ENCODE data around the gene MRPL24. TPM values are rescaled to one million over a fixed set of nuclear protein-coding genes. Genes with fewer than 3 reads are reported as not detected.
A peak's percentile ranks its signal among the peaks of the same experiment; 100 is the strongest.

MRPL24 gene
- total and polyA plus RNA-seq, 2 of the 13 experiments (the other 11 are each of a cell fraction or from before 2014, with no cell fraction given), result 38.1 to 42.9 TPM

GRCh38 chr1:156767101-156767878 is 26.4 kb upstream of the MRPL24 start, which contains the start of gene PRCC (continued):
- TF ChIP-seq, protein P1, sequence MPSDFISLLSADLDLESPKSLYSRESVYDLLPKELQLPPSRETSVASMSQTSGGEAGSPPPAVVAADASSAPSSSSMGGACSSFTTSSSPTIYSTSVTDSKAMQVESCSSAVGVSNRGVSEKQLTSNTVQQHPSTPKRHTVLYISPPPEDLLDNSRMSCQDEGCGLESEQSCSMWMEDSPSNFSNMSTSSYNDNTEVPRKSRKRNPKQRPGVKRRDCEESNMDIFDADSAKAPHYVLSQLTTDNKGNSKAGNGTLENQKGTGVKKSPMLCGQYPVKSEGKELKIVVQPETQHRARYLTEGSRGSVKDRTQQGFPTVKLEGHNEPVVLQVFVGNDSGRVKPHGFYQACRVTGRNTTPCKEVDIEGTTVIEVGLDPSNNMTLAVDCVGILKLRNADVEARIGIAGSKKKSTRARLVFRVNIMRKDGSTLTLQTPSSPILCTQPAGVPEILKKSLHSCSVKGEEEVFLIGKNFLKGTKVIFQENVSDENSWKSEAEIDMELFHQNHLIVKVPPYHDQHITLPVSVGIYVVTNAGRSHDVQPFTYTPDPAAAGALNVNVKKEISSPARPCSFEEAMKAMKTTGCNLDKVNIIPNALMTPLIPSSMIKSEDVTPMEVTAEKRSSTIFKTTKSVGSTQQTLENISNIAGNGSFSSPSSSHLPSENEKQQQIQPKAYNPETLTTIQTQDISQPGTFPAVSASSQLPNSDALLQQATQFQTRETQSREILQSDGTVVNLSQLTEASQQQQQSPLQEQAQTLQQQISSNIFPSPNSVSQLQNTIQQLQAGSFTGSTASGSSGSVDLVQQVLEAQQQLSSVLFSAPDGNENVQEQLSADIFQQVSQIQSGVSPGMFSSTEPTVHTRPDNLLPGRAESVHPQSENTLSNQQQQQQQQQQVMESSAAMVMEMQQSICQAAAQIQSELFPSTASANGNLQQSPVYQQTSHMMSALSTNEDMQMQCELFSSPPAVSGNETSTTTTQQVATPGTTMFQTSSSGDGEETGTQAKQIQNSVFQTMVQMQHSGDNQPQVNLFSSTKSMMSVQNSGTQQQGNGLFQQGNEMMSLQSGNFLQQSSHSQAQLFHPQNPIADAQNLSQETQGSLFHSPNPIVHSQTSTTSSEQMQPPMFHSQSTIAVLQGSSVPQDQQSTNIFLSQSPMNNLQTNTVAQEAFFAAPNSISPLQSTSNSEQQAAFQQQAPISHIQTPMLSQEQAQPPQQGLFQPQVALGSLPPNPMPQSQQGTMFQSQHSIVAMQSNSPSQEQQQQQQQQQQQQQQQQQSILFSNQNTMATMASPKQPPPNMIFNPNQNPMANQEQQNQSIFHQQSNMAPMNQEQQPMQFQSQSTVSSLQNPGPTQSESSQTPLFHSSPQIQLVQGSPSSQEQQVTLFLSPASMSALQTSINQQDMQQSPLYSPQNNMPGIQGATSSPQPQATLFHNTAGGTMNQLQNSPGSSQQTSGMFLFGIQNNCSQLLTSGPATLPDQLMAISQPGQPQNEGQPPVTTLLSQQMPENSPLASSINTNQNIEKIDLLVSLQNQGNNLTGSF (CRISPR knock-in tag; IDR thresholded peaks at IDR 0.05), result no peak; the same call in 1 of the 2 replicates
- TF ChIP-seq IRF1 (CRISPR knock-in tag; IDR thresholded peaks at IDR 0.05; ENCODE audit: low read depth) (no peak), ZNF576 (CRISPR knock-in tag; IDR thresholded peaks at IDR 0.05) (no peak), ARHGAP35 (CRISPR knock-in tag; IDR thresholded peaks at IDR 0.05; ENCODE audit: borderline replicate concordance) (no peak), ZNF205 (CRISPR knock-in tag; IDR thresholded peaks at IDR 0.05) (0 out of 2 replicates have a peak, but pooled peaks have one; percentile 19), ZNF512B (CRISPR knock-in tag; IDR thresholded peaks at IDR 0.05; ENCODE audit: borderline replicate concordance) (no peak), ZSCAN25 (CRISPR knock-in tag; IDR thresholded peaks at IDR 0.05) (0 out of 2 replicates have a peak, but pooled peaks have one; percentile 47), SMYD3 (CRISPR knock-in tag; IDR thresholded peaks at IDR 0.05) (no peak; the same call in 1 of the 2 replicates), MTA3 (CRISPR knock-in tag; IDR thresholded peaks at IDR 0.05) (no peak), SCMH1 (CRISPR knock-in tag; IDR thresholded peaks at IDR 0.05; ENCODE audit: borderline replicate concordance) (no peak), MXD4 (CRISPR knock-in tag; IDR thresholded peaks at IDR 0.05) (no peak; the same call in 1 of the 2 replicates), NBN (conservative IDR thresholded peaks at IDR 0.05) (no peak), ZNF782 (CRISPR knock-in tag; IDR thresholded peaks at IDR 0.05; ENCODE audit: borderline replicate concordance) (no peak; the same call in 1 of the 2 replicates)
- TF ChIP-seq, protein P2, sequence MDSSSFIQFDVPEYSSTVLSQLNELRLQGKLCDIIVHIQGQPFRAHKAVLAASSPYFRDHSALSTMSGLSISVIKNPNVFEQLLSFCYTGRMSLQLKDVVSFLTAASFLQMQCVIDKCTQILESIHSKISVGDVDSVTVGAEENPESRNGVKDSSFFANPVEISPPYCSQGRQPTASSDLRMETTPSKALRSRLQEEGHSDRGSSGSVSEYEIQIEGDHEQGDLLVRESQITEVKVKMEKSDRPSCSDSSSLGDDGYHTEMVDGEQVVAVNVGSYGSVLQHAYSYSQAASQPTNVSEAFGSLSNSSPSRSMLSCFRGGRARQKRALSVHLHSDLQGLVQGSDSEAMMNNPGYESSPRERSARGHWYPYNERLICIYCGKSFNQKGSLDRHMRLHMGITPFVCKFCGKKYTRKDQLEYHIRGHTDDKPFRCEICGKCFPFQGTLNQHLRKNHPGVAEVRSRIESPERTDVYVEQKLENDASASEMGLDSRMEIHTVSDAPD (CRISPR knock-in tag; IDR thresholded peaks at IDR 0.05), result no peak

All from HepG2 (cell line).